Colonic mucosa (tissue), 4 donors: Measurements from ENCODE around the gene KMT2E. TPM values are rescaled to one million over a fixed set of nuclear protein-coding genes. Genes with fewer than 3 reads are reported as not detected.
"Not testable (repeated sequence)": the region's sequence is repeated elsewhere in the genome, so short reads cannot be mapped to it uniquely, and the experiment has no call there.

Experiments used
- DNase-seq: peaks from one replicate; pipeline ENCODE4 v3.0.0-alpha.2; 2020
- H3K27ac ChIP-seq: fragments of 200-600 bp; one replicate; pipeline ENCODE4 v1.8.0; 2021
- H3K27me3 ChIP-seq: fragments of 200-600 bp; one replicate; pipeline ENCODE4 v1.8.0; 2021
- H3K36me3 ChIP-seq: fragments of 200-600 bp; one replicate; pipeline ENCODE4 v1.8.0; 2021
- H3K4me1 ChIP-seq: fragments of 200-600 bp; one replicate; pipeline ENCODE4 v1.8.0; 2021; ENCODE audit warnings: mild to moderate bottlenecking
- H3K4me3 ChIP-seq: fragments of 200-600 bp; one replicate; pipeline ENCODE4 v1.8.0; 2021
- H3K9ac ChIP-seq, 2 donors: one replicate each; pipeline ENCODE4 v1.7.0; 2013; ENCODE audit warnings: control low read depth in 2 of 2, low read depth in 2 of 2, low read length in 2 of 2
- H3K9me3 ChIP-seq: fragments of 200-600 bp; one replicate; pipeline ENCODE4 v1.8.0; 2021
- CTCF ChIP-seq: fragments of 200-600 bp; IDR thresholded peaks from one replicate; pipeline ENCODE4 v1.8.0; 2022; ENCODE audit warnings: antibody characterized with exemption, mild to moderate bottlenecking
- intact Hi-C: fragments of 100-400 bp; cut with DNase I; formaldehyde crosslinking; loops from one replicate; pipeline ENCODE4 v1.14.1; 2022
- total RNA-seq, 2 donors: library from RNA; stranded (reverse); fragmentation: NEBNext Ultra II Directional in 1 of 2; extraction: Animal tissue kit (Norgen Biotek cat#: 25700) in 1 of 2; gene quantifications; one replicate each; pipeline ENCODE4 v1.2.1, GENCODE V29; 2021
- donor health status: healthy.
- donor health status: DM: no; HTN: no; CAD: no.
- donor health status: DM: no; HTN: no; CAD: no.

Gene KMT2E
- total RNA-seq, 2 donors from 2014 or later: 78.6 to 116 TPM

GRCh38 chr7:104983578-104984539 lies 30.1 kb upstream of the KMT2E start:
- Histone ChIP-seq H3K9ac (peak overlapping the region; percentile 92 to 97), H3K27me3 (no peaks in the 10 kb centered on the region), H3K36me3 (no peaks in the 10 kb centered on the region), H3K4me1 (peaks cover 11% of the 10 kb centered on the region), H3K9me3 (no peaks in the 10 kb centered on the region), H3K27ac (peak overlapping the region; percentile 97), H3K4me3 (peak overlapping the region; percentile 26)
- DNase-seq: peak; percentile 91
- intact Hi-C loops: loop anchor here (2.0 kb wide), 1 partner anchor 31 kb away; the partner anchor contains the start of gene KMT2E
- peak; percentile 52 for TF ChIP-seq CTCF

DNA sequence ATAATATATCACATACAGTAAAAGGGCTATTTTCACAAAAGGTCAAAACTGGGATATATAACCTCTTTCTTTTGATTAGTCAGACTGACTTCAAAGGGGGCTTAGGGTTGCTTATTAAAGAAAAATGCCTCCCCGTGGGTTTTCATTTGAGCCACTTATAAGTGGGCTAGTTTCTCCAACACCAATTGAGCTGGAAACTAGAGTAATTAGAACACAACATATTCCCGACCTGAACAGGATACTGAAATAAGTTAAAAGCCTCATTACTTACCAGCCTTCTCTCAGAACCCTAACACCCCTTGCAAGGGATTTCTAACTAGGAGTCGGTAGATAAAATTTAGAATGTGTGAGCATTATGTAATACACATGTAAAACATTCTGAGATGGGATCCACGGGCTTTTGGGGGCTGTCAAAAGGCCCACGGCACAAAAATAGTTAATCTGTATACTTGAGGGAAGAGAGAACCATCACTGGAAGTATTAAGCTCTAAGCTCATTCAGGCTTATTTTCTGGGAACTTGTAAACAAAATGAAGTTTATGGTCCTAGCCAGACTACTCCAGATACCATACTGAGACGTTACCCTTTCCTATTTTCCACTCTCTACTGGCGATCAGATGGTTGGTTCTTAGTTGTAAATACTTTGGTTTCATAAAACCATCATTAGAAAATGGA lies 29.3 kb upstream of the KMT2E start:
- H3K9ac ChIP-seq: peak overlapping the region; percentile 92 to 97
- H3K9me3 ChIP-seq: no peaks in the 10 kb centered on the region
- no peak for TF ChIP-seq CTCF
- no peak for DNase-seq
- intact Hi-C loops: no loop called here
- no peaks in the 10 kb centered on the region for H3K36me3 ChIP-seq
- H3K27ac ChIP-seq: peak overlapping the region; percentile 97
- H3K4me1 ChIP-seq: peaks cover 5% of the 10 kb centered on the region
- peak overlapping the region; percentile 26 for H3K4me3 ChIP-seq
- H3K27me3 ChIP-seq: no peaks in the 10 kb centered on the region

DNA sequence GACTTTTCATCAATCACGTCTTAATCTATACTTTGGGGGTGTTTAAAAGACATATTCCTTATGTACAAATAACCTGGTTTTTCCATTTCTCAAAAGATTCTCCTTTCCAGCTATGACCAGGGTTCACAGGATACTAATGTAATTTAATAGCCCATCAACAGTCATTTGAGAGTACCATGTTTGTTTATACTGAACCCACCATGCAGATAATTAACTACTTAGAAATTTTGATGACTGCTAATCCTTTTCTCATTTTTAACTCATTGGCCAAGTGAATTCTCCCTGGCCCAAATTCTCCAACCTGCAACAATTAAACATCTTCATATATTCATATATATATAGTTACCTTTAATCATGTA lies 28.8 kb upstream of the KMT2E start:
- Histone ChIP-seq H3K4me1 (peaks cover 5% of the 10 kb centered on the region), H3K9me3 (no peaks in the 10 kb centered on the region), H3K27me3 (no peaks in the 10 kb centered on the region), H3K36me3 (no peaks in the 10 kb centered on the region), H3K4me3 (no peak overlapping the region), H3K9ac (peak overlapping the region in 1 of 2 donors; percentile 97), H3K27ac (peak overlapping the region; percentile 97)
- no peak for TF ChIP-seq CTCF
- no peak for DNase-seq
- intact Hi-C loops: no loop called here

GRCh38 chr7:104986628-104987259 lies 27.3 kb upstream of the KMT2E start:
- Histone ChIP-seq H3K9me3 (no peaks in the 10 kb centered on the region), H3K27me3 (no peaks in the 10 kb centered on the region), H3K27ac (peak overlapping the region; percentile 2), H3K4me1 (peaks cover 5% of the 10 kb centered on the region), H3K36me3 (no peaks in the 10 kb centered on the region), H3K4me3 (no peak overlapping the region), H3K9ac (peak overlapping the region in 1 of 2 donors; percentile 29)
- no peak for DNase-seq
- no peak for TF ChIP-seq CTCF
- intact Hi-C loops: no loop called here

DNA sequence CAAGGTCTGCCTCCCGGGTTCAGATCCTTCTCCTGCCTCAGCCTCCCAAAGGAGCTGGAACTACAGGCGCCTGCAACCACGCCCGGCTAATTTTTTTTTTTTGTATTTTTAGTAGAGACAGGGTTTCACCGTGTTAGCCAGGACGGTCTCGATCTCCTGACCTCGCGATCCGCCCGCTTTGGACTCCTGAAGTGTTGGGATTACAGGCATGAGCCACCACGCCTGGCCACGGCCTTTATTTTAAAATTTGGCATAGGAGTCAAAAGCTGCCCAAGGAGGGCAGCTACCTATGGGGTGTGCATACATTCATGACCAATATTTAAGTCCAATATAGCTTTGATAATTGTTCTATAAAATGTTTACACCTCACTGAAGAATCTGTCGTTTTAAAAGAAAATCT lies 26.6 kb upstream of the KMT2E start:
- H3K27ac ChIP-seq, H3K4me3 ChIP-seq, H3K9me3 ChIP-seq, H3K27me3 ChIP-seq, H3K36me3 ChIP-seq, H3K9ac ChIP-seq, DNase-seq, intact Hi-C loops, H3K4me1 ChIP-seq: not testable (repeated sequence)
